Testis (tissue), 3 donors: ENCODE data around the gene KLHL40. TPM values are rescaled to one million over a fixed set of nuclear protein-coding genes. Genes with fewer than 3 reads are reported as not detected.

ENCODE experiments used
- DNase-seq: peaks from one replicate; pipeline ENCODE4 v3.0.0-alpha.2; 2019
- H3K27ac ChIP-seq, 2 donors: fragments of 200-600 bp; sonication (generic); one replicate each; pipeline ENCODE4 v1.5.1; 2019
- H3K27me3 ChIP-seq: fragments of 200-600 bp; sonication (generic); one replicate; pipeline ENCODE4 v1.5.1; 2019
- H3K36me3 ChIP-seq: fragments of 200-600 bp; sonication (generic); one replicate; pipeline ENCODE4 v1.5.1; 2017; ENCODE audit warnings: low read depth; ENCODE audit errors: missing control alignments
- H3K4me1 ChIP-seq: fragments of 200-600 bp; sonication (generic); one replicate; pipeline ENCODE4 v1.5.1; 2019
- H3K4me3 ChIP-seq, 2 donors: fragments of 200-600 bp; sonication (generic); one replicate each; pipeline ENCODE4 v1.5.1; 2017 to 2019
- H3K9me3 ChIP-seq: fragments of 200-600 bp; sonication (generic); one replicate; pipeline ENCODE4 v1.5.1; 2017
- POLR2A ChIP-seq: fragments of 450-650 bp; IDR thresholded peaks from one replicate; pipeline ENCODE4 v1.6.1; 2017; ENCODE audit warnings: antibody characterized with exemption, mild to moderate bottlenecking, moderate library complexity
- WGBS, 2 donors: methylation state at CpG; one replicate each; pipeline ENCODE4 v1.1.5; 2018; 5-methylcytosine and 5-hydroxymethylcytosine counted together
- intact Hi-C: fragments of 100-400 bp; cut with DNase I; formaldehyde crosslinking; loops from one replicate; pipeline ENCODE4 v1.15.1; 2023; ENCODE audit warnings: low total_unique reads
- polyA plus RNA-seq: library from polyadenylated mRNA; stranded (reverse); fragments of 350-450 nt; fragmentation: Illumina TruSeq; extraction: RNeasy Lipid Tissue Mini Kit (QIAGEN cat#74804); gene quantifications from one replicate; pipeline ENCODE4 v1.2.3, GENCODE V29; 2014; ENCODE audit warnings: low read depth, low replicate concordance; ENCODE audit not compliant: insufficient read depth
- total RNA-seq, 2 donors: library from RNA; depleted of rRNA; stranded (reverse); fragments of >200 nt; gene quantifications; one replicate each; pipeline ENCODE4 v1.2.3, GENCODE V29; 2016
- TF ChIP-seq, protein P1 (sequence below), 3 experiments: fragments of 450-650 bp in 2 of 3; fragments of 200-600 bp in 1 of 3; sonication (generic) in 1 of 3; IDR thresholded peaks; one replicate each; pipeline ENCODE4 v1.5.1; 2016 to 2019; ENCODE audit warnings: antibody characterized with exemption in 3 of 3, mild to moderate bottlenecking in 2 of 3, moderate library complexity in 1 of 3

KLHL40 gene
- total and polyA plus RNA-seq, 3 donors from 2014 or later, result 0.62 to 3.2 (median 3.1) TPM

- intact Hi-C loops, result loop anchor here (10.0 kb wide), 1 partner anchor 63 kb away; the partner anchor contains the start of gene SS18L2
- DNase-seq, result no peak
- Histone ChIP-seq H3K4me3 (no peak overlapping the region), H3K27me3 (no peaks in the 10 kb centered on the region), H3K9me3 (no peaks in the 10 kb centered on the region), H3K4me1 (peaks cover 26% of the 10 kb centered on the region), H3K36me3 (no peaks in the 10 kb centered on the region), H3K27ac (no peak overlapping the region)
- TF ChIP-seq, protein P1, sequence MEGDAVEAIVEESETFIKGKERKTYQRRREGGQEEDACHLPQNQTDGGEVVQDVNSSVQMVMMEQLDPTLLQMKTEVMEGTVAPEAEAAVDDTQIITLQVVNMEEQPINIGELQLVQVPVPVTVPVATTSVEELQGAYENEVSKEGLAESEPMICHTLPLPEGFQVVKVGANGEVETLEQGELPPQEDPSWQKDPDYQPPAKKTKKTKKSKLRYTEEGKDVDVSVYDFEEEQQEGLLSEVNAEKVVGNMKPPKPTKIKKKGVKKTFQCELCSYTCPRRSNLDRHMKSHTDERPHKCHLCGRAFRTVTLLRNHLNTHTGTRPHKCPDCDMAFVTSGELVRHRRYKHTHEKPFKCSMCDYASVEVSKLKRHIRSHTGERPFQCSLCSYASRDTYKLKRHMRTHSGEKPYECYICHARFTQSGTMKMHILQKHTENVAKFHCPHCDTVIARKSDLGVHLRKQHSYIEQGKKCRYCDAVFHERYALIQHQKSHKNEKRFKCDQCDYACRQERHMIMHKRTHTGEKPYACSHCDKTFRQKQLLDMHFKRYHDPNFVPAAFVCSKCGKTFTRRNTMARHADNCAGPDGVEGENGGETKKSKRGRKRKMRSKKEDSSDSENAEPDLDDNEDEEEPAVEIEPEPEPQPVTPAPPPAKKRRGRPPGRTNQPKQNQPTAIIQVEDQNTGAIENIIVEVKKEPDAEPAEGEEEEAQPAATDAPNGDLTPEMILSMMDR (IDR thresholded peaks at IDR 0.05), result no peak
- TF ChIP-seq POLR2A, result no peak
- 79 to 93% methylated on average over 4 of the region's 4 CpGs for WGBS, 2 donors
These were observed 27.7 kb upstream of the KLHL40 start for GRCh38 chr3:42657675-42658074.

- intact Hi-C loops, result loop anchor here (10.0 kb wide), 1 partner anchor 63 kb away; the partner anchor contains the start of gene SS18L2
These were observed 27.1 kb upstream of the KLHL40 start for GRCh38 chr3:42658091-42658770.

GRCh38 chr3:42658771-42659390, 26.5 kb upstream of the KLHL40 start:
- Histone ChIP-seq H3K36me3 (no peaks in the 10 kb centered on the region), H3K4me1 (peaks cover 19% of the 10 kb centered on the region), H3K27ac (no peak overlapping the region), H3K27me3 (no peaks in the 10 kb centered on the region), H3K9me3 (no peaks in the 10 kb centered on the region), H3K4me3 (no peak overlapping the region)
- 68 to 70% methylated on average over 16 to 22 of the region's 22 CpGs for WGBS, 2 donors
- no peak for DNase-seq
- intact Hi-C loops, result loop anchor here (10.0 kb wide), 1 partner anchor 64 kb away; the partner anchor contains the start of gene SS18L2
- TF ChIP-seq, protein P1 (IDR thresholded peaks at IDR 0.05), result no peak
- no peak for TF ChIP-seq POLR2A

More at GRCh38 chr3:42658091-42658770, 27.1 kb upstream of the KLHL40 start:
- no peaks in the 10 kb centered on the region for H3K27me3 ChIP-seq
- H3K9me3 ChIP-seq, result no peaks in the 10 kb centered on the region
- H3K27ac ChIP-seq, result no peak overlapping the region
- peaks cover 21% of the 10 kb centered on the region for H3K4me1 ChIP-seq
- WGBS, 2 donors, result 90 to 91% methylated on average over 26 to 34 of the region's 34 CpGs
- H3K36me3 ChIP-seq, result no peaks in the 10 kb centered on the region
- H3K4me3 ChIP-seq, result no peak overlapping the region
- TF ChIP-seq, protein P1 (IDR thresholded peaks at IDR 0.05), result no peak
- TF ChIP-seq POLR2A, result no peak
- no peak for DNase-seq

DNA sequence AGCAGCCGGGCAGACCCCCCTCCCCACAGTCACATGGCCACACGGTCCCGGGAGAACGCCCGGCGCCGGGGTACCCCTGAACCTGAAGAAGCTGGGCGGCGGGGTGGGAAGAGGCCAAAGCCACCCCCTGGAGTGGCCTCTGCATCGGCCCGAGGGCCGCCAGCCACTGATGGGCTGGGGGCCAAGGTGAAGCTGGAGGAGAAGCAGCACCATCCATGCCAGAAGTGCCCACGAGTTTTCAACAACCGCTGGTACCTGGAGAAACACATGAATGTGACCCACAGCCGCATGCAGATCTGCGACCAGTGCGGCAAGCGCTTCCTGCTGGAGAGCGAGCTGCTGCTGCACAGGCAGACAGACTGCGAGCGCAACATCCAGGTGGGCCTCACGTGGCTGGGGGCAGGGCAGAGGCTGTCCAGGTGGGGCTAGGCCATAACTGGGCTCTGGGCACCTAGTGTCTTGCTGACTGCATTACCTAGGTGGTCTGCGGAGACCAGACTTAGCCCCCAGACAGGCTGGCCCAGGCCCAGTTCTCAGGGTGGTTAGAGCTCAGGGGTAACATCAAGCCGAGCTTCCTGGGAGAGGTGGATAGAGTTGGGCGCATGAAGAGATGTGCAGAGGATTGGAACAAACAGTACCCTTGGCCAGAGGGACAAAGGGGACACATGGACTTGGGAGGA, 25.7 kb upstream of the KLHL40 start:
- no peak for DNase-seq
- TF ChIP-seq, protein P1 (IDR thresholded peaks at IDR 0.05), result no peak
- no peak for TF ChIP-seq POLR2A
- no peaks in the 10 kb centered on the region for H3K36me3 ChIP-seq
- intact Hi-C loops, result loop anchor here (10.0 kb wide), 2 partner anchors 65 to 645 kb away; partner anchors contain the start of gene SS18L2
- no peak overlapping the region for H3K4me3 ChIP-seq
- no peaks in the 10 kb centered on the region for H3K9me3 ChIP-seq
- H3K27me3 ChIP-seq, result no peaks in the 10 kb centered on the region
- WGBS, 2 donors, result 73 to 80% methylated on average over 15 to 22 of the region's 25 CpGs
- no peak overlapping the region for H3K27ac ChIP-seq
- peaks cover 19% of the 10 kb centered on the region for H3K4me1 ChIP-seq
